NAMALWA (cell line): Measurements from ENCODE around the gene RGSL1.

Experiments used
- DNase-seq: peaks from one replicate; pipeline ENCODE4 v3.0.0-alpha.2; 2015; ENCODE audit warnings: low spot score

RGSL1 gene

GRCh38 chr1:182549346-182549745 is 99.4 kb downstream of the RGSL1 start:
- no peak for DNase-seq

- DNase-seq: no peak
Measured at GRCh38 chr1:182549811-182550210, 99.9 kb downstream of the RGSL1 start.

GRCh38 chr1:182552527-182552926 is 102.6 kb downstream of the RGSL1 start:
- DNase-seq: no peak

GRCh38 chr1:182555493-182555892 is 105.5 kb downstream of the RGSL1 start:
- DNase-seq: no peak

- DNase-seq: no peak
Measured at GRCh38 chr1:182556279-182556678, 106.3 kb downstream of the RGSL1 start.

- DNase-seq: no peak
Measured at GRCh38 chr1:182560392-182560984, 110.5 kb downstream of the RGSL1 start.

GRCh38 chr1:182561456-182561855 is 111.5 kb downstream of the RGSL1 start:
- DNase-seq: no peak

GRCh38 chr1:182563095-182563494 is 113.1 kb downstream of the RGSL1 start:
- no peak for DNase-seq

GRCh38 chr1:182564406-182565004 is 114.6 kb downstream of the RGSL1 start:
- DNase-seq: no peak

- no peak for DNase-seq
Measured at GRCh38 chr1:182565537-182565936, 115.6 kb downstream of the RGSL1 start.

GRCh38 chr1:182567629-182568028 is 117.7 kb downstream of the RGSL1 start:
- DNase-seq: no peak

GRCh38 chr1:182568647-182569284 is 118.8 kb downstream of the RGSL1 start:
- DNase-seq: peak; percentile 38

- no peak for DNase-seq
Measured at GRCh38 chr1:182569939-182570610, 120.1 kb downstream of the RGSL1 start.

GRCh38 chr1:182570611-182570970 is 120.6 kb downstream of the RGSL1 start:
- no peak for DNase-seq

GRCh38 chr1:182574156-182574555 is 124.2 kb downstream of the RGSL1 start:
- no peak for DNase-seq

- DNase-seq: no peak
Measured at GRCh38 chr1:182575540-182576149, 125.7 kb downstream of the RGSL1 start.

GRCh38 chr1:182580736-182581135 is 130.8 kb downstream of the RGSL1 start:
- DNase-seq: no peak

- DNase-seq: no peak
Measured at GRCh38 chr1:182584746-182585145, 134.8 kb downstream of the RGSL1 start.

GRCh38 chr1:182586380-182586779 is 136.4 kb downstream of the RGSL1 start:
- DNase-seq: no peak

GRCh38 chr1:182587093-182587492 is 137.1 kb downstream of the RGSL1 start:
- no peak for DNase-seq

- DNase-seq: no peak
Measured at GRCh38 chr1:182587666-182588499, 137.9 kb downstream of the RGSL1 start.
